ENCODE data around the gene PROK1.

PROK1 gene

GRCh38 chr1:110465038-110465813, 14.3 kb downstream of the PROK1 start:
- DNase-seq (ENCODE audit: low read depth): no peak

DNA sequence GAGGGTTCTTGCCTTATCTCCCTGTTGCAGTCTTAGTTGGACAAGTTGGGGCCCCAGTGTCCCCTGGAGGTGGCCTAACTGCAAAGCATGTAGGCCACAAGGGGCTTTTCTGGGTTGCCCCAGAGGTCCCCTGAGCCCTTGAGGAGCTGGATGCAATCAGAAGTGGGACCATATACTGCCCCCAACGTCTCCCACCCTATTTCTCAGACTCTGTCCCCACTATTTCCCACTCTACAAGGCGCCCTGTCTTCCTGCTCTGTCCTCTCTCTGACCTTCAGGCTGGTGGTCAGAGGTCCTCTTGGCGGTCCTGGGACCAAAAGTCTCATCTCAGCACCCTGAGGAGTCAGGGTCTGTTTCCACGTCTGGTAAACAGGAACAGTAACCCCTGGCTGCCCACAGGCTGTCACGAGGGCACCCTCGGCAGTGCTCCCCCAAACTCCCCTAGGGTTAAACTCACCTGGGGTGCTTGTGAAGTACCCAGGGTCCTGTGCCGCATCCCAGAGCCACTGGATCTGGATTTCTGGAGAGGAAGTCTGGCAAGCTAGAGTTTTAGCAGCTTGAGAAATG, 14.9 kb downstream of the PROK1 start:
- DNase-seq (ENCODE audit: low read depth): no peak

- DNase-seq (ENCODE audit: low read depth): no peak
These were observed 15.8 kb downstream of the PROK1 start for GRCh38 chr1:110466646-110467280.

DNA sequence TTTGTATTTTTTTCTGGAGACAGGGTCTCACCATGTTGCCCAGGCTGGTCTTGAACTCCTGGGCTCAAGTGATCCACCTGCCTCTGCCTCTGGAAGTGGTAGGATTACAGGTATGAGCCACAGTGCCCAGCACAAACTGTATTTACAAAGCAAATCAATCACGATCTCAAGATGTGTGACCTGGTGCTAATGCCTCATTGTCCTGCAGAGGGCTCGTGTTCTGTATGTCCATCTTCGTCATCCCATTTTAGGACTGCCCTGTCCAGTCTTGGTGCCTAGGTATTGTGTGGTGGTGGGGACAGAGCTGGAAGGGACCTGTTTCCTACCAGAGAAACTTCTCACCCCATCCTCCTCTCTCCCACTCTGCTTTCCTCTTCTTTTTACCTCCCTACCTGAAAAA, 20.2 kb downstream of the PROK1 start:
- DNase-seq (ENCODE audit: low read depth): no peak

DNA sequence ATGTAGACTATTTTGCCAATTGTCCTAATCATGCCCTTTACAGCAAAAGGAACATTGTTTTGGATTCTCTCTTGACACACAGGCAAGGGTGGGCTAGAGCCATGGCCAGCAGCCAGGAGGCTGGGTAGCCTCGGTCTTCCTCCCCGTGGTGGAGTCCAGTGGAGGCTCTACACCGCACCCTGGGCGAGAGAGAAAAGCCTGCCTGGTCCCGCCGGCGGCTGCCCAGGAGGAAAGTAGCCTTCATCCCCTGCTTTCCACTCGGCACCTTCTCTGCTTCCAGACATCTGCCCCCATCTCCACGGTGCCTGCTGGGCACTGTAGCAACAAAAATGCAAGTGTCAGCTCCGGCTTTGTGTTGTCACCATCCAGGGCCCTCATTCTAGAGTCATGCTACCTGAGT, 21.6 kb downstream of the PROK1 start:
- no peak for DNase-seq (ENCODE audit: low read depth)

- no peak for DNase-seq (ENCODE audit: low read depth)
These were observed 23.5 kb downstream of the PROK1 start for GRCh38 chr1:110474444-110474843.

DNA sequence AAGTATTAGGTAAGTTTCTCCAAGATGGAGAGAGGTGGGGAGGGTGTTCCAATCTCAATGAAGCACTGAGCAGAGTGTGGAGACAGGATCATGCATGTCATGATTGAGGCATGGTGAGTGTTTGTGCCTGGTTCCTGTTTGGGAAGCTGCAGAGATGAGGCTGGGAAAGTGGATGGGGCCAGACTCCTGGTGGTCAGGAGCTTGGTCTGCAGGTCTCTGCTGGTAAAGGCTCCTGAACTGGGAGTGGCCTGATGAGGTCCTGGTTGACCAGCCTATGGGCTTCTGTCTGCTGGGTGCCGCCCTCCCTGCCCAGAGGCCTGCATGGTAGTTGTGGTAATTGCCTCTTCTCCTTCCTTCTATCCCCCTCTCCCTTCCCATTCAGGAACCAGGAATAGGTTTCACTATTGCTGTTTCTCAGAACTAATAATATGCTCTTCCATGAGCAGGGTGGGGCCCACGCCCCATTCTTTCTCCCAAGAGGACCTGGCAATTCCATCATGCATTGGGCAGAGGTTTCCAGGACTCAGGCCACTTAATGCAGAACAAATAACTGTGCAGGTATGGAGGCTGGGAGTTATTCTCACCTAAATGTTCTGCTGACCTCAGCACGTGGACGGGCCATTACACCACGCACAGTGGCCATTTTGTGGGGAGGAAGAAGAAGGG, 24.5 kb downstream of the PROK1 start:
- no peak for DNase-seq (ENCODE audit: low read depth)

DNA sequence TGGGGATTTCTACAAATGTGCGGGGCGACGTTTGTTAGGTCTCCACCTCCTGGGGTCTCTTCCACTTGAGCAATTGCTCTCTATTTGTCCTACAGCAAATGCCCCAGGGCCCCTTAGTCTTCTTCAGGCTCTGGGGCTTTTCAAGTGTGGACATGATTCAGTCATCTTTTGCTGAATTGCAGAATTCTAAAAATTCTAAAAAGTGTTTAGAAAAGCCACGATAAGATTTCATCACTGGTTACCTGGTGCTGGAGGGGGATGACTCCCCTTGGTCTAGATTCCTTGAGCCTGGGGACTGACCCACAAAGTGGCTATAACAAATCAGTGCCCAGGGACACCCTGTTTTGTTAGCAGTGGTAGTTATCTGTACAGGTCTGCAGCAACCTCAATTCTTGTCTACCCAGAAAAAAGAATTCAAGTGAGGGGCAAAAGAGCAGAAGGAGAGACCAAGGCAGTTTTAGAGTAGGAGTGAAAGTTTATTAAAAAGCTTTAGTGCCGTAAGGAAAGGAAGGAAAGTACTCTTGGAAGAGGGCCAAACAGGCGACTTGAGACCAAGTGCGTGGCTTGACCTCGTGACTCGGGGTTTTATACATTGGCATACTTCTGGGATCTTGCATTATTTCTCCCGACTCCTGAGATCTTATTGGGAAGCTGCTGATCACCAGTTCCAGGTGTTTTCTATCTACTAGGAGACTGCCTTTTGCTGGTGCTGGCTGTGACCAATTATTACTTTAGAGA, 25.2 kb downstream of the PROK1 start:
- no peak for DNase-seq (ENCODE audit: low read depth)

DNA sequence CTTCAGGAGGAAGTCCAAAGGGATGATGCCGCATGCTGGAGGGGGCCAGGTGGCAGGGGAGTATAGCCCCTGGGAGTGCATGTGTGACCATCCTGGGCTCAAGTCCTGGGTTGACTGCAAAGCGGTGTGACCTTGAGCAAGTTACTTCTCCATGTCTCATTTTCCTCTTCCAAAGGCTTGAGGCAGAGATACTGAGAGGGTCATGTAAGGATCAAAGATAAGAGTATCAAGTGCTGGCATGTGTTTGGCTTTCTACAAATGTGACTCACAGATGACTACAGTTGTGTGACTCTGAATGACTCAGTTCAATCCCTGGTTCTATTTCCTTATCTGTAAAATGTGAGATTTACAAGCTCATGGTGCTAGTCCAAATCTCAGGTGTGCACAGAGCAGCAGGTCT, 26.1 kb downstream of the PROK1 start:
- DNase-seq (ENCODE audit: low read depth): peak; percentile 38

GRCh38 chr1:110477445-110477957, 26.6 kb downstream of the PROK1 start:
- DNase-seq (ENCODE audit: low read depth): no peak

DNA sequence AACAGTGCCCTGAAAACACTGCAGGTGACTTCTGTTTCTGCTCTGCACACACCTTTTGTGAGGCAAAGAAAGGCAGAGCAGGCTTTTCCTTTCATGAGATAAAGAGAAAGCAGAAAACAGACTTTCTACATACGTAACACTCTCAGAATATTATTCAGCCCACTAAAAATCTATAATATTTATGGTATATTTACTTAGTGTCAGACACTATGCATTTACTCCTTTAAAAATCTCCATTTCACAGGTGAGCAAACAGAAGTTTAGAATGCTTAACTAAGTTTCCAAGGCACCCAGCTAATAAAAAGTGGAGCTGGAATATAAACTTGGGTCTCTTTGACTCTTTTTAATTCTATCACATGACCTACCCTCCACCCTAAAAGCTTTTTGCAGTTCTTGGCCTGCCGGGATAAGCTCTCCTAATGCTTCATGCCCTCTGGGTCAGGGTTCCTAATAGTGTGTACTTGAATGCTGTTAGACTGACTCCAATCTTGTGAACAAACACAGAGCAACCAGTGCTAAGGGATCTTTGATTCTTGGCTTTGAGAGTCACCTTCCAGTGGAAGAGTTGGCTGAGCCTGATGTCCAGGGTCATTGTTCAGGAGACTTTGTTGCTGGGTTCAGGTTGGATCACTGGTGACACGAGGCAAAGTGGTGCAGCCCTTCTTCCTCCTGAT, 27.2 kb downstream of the PROK1 start:
- no peak for DNase-seq (ENCODE audit: low read depth)

DNA sequence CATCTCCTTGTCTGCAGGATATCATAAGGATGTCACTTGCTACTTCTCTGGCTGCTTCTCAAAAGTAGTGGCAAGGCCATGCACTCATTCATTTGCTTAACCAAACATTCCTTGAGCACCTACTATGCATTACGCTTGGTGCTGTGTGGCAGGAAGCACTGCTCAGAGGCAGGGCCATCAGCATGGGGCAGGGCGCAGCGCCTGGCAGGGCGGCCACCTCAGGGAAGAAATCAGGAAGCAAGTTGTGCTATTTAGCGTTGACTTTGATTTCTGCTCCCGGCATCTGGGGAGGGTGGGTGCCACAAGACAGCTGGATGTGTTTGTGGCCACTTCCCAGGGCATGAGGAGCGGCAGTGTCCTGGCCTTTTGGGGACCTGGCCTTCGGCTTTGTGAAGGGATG, 27.9 kb downstream of the PROK1 start:
- no peak for DNase-seq (ENCODE audit: low read depth)

DNA sequence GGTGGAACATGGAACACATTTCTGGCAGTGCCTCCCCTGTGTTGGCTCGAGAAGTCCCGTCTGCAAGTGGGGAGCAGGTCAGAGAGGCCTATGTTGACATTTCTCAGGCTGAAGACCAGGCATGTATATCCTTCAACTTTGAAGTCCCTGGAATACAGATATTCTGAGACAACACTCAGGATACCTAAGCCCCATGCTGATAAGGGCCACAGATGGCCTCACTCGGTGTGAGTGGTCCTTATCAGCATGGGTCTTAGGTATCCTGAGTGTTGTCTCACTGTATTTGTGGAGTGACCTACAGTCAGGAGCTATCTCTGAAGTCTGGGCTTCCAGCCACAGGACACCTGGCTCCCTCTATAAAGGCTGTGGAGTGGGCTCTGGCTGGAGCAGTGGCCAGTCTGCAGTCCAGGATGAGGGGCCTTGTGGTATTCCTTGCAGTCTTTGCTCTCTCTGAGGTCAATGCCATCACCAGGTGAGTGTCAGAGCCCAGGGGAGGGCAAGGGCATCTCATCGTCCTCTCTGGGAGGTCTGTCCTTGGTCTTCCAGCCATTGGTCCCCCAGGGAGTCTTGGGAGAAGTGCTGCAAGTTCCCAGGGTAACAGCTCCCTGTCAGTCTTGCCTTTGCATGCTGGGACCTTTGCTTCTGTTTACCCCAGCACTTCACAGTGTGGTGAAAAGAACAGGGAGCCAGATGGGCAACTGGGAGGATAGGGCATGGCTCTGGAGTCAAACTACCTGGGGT, 29.6 kb downstream of the PROK1 start:
- DNase-seq (ENCODE audit: low read depth): no peak

DNA sequence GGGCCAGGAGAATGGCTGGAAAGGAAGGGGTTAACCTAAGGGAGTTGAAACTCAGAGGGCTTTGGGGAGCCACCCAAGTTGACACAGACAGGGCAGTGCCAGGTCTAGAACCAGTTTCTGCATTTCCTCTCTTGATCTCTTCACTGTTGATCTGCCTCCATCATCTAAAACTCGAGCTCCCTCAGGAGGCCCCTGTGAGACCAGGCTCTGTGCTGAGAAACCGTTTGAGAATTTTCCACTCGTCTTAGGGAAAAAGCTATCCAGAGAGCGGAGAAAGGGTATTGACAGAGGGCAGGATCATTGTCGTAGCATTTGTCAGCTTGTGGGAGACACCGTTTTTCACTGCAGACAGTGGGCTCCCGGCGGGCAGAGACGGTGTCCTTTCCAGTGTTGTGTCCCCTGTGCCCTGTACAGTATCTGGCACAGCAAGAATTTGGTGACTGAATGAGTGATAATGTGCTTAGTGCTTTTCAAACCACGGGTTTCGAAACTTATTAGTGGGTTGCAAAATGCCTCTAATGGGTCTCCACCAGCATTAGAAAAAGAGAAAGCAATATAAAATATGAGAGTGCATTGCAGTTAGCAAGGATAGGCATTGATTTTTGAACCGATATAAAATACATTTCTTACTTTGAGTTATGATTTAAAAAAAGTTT, 31.1 kb downstream of the PROK1 start:
- DNase-seq (ENCODE audit: low read depth): no peak

DNA sequence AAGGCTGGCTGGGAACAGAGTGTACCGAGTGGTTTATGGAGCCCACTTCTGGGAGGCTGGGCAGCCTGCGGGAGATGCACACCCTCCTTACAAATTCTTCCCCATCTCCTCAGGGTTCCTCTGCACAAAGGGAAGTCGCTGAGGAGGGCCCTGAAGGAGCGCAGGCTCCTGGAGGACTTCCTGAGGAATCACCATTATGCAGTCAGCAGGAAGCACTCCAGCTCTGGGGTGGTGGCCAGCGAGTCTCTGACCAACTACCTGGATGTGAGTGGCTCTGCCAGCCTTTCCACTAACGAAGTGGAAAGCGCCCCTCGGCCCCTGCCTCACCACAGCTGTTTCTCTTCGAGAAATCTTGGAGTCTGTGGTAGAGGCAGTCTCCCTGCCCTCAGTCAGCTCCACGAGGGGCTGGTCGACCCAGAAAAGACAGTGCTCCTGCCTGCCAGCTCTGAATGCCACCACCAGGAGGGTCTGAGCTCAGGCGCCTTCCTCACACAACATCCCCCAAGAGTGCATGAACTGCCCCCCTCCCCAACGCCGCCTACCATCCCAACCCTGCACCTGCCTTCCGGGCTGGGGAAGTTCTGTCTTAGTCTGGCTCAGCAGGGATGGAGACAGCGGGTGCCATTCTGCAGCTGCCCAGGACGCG, 31.8 kb downstream of the PROK1 start:
- DNase-seq (ENCODE audit: low read depth): no peak

- no peak for DNase-seq (ENCODE audit: low read depth)
These were observed 32.3 kb downstream of the PROK1 start for GRCh38 chr1:110483308-110483685.

- DNase-seq (ENCODE audit: low read depth): no peak
These were observed 33.9 kb downstream of the PROK1 start for GRCh38 chr1:110484801-110485200.

- no peak for DNase-seq (ENCODE audit: low read depth)
These were observed 34.8 kb downstream of the PROK1 start for GRCh38 chr1:110485725-110486124.

- DNase-seq (ENCODE audit: low read depth): no peak
These were observed 36.8 kb downstream of the PROK1 start for GRCh38 chr1:110487726-110488125.

DNA sequence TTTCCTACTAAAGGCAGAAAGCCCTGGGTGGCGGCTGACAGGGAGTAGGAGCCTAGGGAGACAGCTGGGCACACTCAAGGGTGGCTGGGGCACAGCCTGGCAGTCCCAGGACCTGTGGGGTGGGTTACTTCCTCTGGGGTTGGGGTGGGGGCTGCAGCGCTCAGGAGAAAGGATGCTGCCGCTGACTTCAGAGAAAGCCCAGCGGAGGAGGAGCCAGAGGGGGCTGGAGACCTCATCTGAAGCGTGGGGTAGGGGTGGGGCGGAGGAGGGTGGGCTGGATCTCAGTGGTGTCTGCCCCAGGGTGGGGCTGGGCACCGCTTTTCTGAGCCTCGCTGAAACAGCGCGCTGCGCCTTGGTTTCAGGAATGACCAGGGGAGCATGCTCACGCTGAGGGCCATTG, 37.2 kb downstream of the PROK1 start:
- no peak for DNase-seq (ENCODE audit: low read depth)
